CD1c-positive myeloid dendritic cell (primary cell): ENCODE results near the gene SYNGR1.
"Not testable (repeated sequence)": the region's sequence is repeated elsewhere in the genome, so short reads cannot be mapped to it uniquely, and the experiment has no call there.

Source experiments
- DNase-seq: peaks from one replicate; pipeline ENCODE4 v3.0.0-alpha.2; 2016; ENCODE audit errors: extremely low spot score

The SYNGR1 gene

DNA sequence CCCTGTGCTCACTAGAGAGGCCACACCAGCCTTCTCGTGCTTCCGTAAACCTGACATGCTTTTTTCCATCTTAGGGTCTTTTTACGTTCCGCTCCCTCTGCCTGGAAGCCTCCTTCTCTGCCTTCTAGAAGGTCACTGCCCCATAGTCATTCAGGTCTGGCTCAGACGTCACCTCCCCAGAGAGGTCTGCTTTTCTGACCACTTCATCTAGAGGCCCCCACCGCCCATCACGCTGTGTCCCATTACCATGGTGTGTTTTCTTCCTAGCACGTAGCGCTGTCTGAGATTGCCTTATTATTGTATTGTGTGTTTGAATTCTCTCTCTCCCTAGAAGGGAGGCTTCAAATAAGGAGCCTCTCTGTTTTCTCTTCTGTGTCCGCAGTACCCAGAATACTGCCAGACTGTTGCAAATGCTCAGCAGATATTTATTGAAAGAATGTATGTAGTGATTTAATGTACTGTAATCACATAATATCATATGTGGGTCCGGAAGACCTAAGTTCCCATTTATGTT lies 59.8 kb downstream of the SYNGR1 start:
- DNase-seq, result no peak

GRCh38 chr22:39410264-39410663 lies 60.5 kb downstream of the SYNGR1 start:
- peak; percentile 29 for DNase-seq

GRCh38 chr22:39411828-39412365 lies 62.1 kb downstream of the SYNGR1 start:
- not testable (repeated sequence) for DNase-seq

GRCh38 chr22:39413204-39413603 lies 63.4 kb downstream of the SYNGR1 start:
- DNase-seq, result not testable (repeated sequence)

DNA sequence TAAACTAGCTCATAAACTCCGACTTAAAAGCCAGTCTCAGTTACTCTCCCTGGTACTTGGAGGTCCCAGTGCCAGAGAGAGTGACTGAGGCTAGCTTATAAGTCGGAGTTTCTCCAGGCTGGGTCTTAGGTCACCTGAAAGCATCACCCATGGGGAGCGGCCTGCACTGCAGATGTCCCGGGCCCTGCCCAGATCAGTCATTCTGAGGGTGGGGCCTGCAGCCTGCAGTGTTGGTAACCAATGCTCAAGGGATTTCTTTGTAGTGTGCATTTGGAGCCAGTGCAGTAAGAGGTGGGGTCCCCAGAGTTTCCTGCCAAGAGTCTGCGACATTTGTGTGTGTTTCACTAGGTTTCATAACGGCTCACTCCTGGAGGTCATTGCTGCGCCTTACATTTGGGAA lies 64.6 kb downstream of the SYNGR1 start:
- DNase-seq, result no peak

DNA sequence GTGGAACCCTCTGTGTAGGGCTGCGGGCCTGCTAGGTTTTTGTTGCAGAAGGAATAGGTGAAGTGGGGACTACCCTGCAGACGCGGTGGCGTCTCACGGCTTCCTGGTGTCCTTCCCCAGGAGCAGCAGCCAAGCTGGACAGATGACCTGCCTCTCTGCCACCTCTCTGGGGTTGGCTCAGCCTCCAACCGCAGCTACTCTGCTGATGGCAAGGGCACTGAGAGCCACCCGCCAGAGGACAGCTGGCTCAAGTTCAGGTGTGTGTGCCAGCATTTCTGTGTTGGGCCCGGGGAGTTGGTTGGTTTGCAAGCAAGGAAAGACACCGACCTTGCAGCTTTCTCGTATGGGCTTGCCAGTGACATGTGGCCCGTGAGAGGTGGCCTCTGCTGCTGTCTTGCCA lies 65.1 kb downstream of the SYNGR1 start:
- no peak for DNase-seq

DNA sequence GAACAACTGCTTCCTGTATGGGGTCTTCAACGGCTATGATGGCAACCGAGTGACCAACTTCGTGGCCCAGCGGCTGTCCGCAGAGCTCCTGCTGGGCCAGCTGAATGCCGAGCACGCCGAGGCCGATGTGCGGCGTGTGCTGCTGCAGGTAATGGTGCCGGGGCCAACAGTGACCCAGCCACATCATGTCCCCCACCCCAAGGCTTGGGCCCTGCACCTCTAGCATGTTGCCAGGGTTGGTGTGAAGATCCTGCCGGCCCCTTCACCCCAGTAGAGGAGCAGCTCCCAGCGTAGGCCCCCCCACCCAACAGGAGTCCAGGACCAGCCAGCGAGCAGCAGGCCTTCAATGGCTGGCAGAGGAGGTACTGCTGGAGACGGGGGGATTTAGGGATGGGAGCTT lies 65.7 kb downstream of the SYNGR1 start:
- no peak for DNase-seq

DNA sequence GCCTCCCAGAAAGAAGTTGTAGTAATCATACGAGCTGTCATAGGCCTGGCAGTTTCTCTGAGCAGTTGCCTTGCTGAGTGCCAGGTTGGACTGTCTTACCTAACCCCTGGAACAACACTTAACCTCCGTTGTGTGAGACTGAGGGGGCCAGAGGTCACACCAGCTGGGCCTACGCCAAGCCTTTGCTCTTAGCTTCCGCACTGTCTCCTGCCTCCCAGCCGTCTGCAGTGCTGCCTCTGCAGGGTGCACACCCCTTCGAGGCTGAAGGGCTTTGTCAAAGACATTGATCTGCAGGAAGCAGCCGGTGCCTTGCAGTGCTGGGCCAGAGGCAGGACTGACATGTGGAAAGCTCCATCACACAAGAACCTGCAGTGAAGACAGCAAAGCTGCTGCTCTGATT lies 66.5 kb downstream of the SYNGR1 start:
- no peak for DNase-seq

DNA sequence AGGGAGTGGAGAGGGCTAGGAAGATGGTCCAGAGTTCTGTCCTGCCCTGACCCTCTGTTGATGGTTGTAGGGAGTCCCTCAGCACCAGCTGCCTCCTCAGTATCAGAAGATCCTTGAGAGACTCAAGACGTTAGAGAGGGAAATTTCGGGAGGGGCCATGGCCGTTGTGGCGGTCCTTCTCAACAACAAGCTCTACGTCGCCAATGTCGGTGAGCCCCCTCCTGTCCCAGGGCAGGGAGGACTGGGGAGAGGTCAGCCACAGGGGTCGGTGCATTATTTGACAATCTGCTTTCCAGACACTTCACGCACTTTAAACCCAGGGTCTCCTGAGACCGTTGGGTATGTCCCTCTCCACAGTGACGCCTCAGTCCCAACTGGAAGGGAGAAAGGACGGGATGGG lies 67.8 kb downstream of the SYNGR1 start:
- no peak for DNase-seq

DNA sequence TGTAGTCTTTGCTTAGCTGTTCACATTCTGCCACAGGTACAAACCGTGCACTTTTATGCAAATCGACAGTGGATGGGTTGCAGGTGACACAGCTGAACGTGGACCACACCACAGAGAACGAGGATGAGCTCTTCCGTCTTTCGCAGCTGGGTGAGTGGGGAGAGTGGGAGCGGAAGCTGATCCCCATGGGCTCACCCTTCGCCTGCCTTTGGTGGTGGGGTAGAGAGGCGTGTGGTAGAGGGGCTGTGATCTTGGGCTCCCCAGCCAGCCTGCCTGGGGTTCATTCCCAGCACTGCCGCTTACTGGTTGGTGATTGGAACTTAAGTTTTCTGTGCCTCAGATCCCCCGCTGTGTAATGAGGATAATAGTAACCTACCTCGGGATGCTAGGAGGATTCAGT lies 68.9 kb downstream of the SYNGR1 start:
- DNase-seq, result no peak

- no peak for DNase-seq
Observed at GRCh38 chr22:39419096-39419495, 69.3 kb downstream of the SYNGR1 start.

- no peak for DNase-seq
Observed at GRCh38 chr22:39419911-39420310, 70.1 kb downstream of the SYNGR1 start.

DNA sequence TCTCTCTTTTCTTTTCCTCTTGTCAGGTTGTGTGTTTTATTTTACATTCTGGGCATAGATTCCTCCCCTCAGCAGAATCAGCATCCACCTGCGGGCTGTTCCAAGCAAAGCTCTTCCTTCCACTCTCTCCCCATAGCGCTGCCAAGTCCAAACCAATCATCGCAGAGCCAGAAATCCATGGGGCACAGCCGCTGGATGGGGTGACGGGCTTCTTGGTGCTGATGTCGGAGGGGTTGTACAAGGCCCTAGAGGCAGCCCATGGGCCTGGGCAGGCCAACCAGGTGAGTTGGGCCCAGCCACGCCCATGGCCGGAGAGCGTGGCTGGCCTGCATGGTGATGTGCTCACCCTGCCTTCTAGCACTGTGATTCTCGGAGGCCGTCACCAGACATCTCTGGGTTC lies 71.9 kb downstream of the SYNGR1 start:
- no peak for DNase-seq

DNA sequence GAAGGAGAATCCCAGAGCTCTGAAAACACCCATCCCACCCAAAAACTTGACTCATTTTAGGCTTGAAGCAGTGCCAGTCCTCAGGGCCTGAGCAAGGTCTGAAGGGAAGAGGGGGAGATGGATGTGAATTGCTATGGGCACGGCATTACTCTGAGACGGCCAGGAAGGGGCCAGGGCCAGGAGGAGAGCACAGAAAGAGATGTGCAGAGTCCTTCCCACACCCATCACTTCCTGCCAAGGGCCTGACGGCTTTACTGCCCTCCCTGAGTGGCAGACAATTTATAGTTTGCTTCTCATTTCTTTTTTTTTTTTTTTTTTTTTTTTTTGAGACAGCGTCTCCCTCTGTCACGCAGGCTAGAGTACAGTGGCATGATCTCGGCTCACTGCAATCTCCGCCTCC lies 72.3 kb downstream of the SYNGR1 start:
- DNase-seq, result no peak

- no peak for DNase-seq
Observed at GRCh38 chr22:39422721-39423120, 72.9 kb downstream of the SYNGR1 start.

DNA sequence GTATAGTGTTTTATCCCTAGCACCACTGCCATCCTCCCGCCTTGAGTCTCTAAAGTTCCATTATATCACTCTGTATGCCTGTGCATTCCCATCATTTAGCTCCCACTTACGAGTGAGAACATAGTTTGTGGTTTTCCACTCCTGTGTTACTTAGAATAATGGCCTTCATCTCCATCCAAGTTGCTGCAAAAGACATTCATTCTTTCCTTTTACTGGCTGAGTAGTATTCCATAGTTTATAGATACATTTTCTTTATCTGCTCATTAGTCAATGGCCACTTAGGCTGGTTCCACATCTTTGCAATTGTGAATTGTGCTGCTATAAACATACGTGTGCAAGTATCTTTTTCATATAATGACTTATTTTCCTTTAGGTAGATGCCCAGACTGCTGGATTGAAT lies 74.2 kb downstream of the SYNGR1 start:
- no peak for DNase-seq

DNA sequence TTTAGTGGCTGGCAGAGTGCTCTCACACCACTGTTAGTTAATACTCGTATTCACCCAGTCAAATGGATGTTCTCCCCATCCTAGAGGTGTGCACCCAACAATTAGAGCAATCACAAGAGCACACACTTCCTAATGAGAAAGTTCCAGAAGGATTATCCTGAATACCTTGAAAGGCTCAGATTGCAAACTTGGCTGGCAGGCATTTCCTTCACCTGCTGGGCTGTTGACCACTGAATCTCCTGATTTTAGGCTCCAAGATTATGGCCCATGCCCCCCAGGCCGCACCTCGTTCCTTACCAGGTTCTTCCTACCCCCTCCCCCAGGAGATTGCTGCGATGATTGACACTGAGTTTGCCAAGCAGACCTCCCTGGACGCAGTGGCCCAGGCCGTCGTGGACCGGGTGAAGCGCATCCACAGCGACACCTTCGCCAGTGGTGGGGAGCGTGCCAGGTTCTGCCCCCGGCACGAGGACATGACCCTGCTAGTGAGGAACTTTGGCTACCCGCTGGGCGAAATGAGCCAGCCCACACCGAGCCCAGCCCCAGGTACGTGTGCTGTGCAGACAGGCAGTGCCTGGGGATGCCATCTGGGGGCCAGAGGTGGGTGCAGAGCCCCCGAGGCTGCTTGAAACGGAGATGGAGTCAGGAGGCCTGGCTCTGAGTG lies 76.7 kb downstream of the SYNGR1 start:
- no peak for DNase-seq

DNA sequence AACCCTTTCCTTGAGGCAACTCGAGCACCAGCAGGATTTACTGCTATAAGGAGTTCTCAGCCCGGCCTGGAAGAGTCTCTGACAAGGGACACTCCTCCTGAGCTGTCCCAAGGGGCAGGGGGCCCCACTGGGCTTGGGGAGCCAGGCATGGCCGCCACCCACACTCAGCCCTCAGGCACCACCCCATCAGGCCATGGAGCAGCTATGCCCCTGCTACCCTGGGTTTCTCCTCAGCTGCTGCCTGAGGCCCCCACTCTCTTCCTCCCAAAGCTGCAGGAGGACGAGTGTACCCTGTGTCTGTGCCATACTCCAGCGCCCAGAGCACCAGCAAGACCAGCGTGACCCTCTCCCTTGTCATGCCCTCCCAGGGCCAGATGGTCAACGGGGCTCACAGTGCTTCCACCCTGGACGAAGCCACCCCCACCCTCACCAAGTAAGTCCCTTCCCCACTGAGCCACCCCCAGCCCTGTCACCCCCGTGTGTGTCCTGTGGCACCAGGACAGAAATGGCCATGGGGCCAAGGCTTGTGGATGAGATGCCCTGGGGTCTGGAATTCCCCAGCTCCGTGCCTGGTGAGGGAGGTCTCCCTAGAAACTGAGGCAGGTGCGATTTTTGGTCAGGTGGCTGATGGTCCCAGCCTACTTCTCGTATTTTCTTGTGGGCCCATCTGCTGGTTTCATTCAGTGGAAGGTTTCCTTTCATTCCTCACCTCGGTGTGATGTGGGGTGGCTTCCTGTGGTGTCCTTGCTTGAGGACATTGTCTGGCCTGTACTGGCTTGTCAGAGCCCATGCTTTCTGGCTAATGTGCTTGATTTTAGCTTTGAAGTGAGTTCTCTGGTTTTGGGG lies 78.2 kb downstream of the SYNGR1 start:
- no peak for DNase-seq

- no peak for DNase-seq
Observed at GRCh38 chr22:39428597-39429071, 78.8 kb downstream of the SYNGR1 start.

- no peak for DNase-seq
Observed at GRCh38 chr22:39429186-39429585, 79.4 kb downstream of the SYNGR1 start.

DNA sequence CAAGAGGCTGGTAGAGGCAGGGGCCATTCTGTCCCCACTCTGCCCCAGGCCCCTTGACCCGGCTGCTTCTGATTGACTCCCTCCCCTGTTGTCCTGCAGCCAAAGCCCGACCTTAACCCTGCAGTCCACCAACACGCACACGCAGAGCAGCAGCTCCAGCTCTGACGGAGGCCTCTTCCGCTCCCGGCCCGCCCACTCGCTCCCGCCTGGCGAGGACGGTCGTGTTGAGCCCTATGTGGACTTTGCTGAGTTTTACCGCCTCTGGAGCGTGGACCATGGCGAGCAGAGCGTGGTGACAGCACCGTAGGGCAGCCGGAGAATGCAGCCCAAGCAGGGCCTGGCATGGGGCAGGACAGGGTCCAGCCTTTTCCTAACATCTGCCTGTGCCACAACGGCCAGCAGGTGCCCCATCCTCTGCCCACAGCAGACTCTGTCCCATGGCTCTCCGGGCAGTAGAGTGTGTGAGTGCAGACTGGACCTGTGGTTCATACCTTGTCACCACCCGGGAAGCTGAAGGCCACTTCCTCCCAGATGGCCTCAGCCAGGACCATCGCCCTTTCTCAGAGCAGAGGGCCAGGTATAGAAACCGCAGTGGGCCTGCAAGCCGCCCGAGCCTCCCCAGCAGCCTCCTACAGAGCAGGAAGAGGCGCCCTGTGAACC lies 80.3 kb downstream of the SYNGR1 start:
- DNase-seq, result no peak

DNA sequence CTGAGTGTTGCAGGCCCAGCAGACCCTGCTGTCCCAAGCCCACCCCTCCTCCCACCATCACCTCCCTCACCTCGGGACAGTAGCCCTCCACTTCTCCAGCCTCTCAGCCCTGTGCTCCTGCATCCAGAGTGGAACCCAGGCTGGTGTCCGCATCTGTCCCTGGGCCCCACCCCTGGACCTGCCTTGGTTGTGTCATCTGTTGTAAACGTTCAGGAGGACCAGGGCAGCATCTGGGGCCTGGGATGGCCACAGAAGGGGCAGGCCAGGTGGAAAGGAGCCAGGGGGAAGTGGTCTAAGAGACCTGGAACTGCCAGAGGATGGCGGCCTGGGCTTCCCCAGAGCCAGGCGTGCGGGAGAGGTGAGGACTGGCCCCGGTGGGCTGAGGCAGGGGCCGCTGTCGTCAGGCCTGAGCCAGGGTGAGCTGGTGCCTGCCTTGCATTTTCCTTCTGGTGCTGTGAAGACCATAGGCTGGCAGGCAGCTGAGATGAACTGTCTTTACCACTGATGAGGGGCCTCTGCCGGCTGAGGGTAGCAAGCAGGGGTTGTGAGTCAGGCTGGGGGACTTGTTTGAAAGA lies 80.9 kb downstream of the SYNGR1 start:
- no peak for DNase-seq
